IPS-18c (cell line): Measurements from ENCODE around the gene MOBP.
"Not testable (repeated sequence)": the region's sequence is repeated elsewhere in the genome, so short reads cannot be mapped to it uniquely, and the experiment has no call there.

Experiments
- H3K4me3 ChIP-seq: 2 replicates; pipeline ENCODE4 v1.7.0; 2013; ENCODE audit warnings: low read depth, mild to moderate bottlenecking, low read length, moderate library complexity; ENCODE audit not compliant: insufficient read depth
- H3K9me3 ChIP-seq: one replicate; pipeline ENCODE4 v1.6.1; 2013; ENCODE audit warnings: mild to moderate bottlenecking, low read length, moderate library complexity; ENCODE audit not compliant: control insufficient read depth, insufficient read depth

MOBP gene

DNA sequence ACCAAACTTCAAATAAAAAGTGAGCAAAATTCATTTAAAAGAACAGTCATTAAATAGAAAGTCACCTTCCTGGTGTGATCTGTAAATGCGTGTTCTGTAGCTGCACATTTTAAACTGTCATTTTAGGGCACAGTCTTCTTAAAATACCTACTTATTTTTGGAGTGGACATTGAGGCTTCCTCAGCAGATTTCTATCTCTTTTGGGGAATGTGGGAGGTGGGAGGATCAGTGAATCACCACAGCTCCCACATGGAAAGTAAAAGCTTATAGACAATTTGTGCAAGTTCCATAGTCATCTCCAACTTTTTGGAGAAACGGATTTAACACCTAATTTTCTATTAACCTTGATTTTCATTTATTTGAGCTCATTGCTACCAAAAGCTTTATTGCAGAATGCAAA, 21.0 kb upstream of the MOBP start:
- Histone ChIP-seq H3K4me3 (no peak overlapping the region), H3K9me3 (no peaks in the 10 kb centered on the region)

DNA sequence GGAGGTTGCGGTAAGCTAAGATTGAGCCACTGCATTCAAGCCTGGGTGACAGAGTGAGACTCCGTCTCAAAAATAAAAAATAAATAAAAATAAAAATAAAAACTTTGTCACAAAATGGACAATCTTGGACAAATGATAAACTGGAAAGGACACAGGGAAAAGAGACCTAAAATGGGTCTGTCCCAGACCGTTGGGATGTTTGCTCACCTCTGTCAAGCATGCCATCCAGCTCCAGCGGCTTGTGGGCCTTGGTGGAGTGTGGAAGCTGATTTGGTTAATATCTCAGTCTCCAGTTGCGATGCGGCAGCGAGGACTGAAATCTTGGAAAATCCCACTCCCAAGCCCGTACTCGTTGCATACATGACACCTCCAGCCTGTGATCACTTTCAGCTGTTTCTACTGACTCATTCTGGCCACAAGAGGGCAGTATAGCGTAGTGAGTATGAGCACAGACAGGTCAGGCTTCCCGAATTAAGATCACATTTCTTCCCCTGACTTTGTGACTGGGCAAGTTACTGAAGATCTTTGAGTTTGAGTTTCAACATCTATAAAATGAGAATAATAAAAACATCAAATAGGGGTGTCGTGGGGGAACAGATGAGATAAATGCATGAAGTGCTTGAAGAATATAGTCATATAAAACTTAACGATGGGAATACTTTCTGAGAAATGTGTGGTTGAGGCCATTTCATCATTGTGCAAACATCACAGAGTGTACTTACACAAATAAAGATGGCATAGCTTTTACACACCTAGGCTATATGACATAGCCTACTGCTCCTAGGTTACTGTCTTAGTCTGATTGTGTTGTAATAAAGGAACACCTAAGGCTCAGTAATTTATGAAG, 19.6 kb upstream of the MOBP start:
- H3K4me3 ChIP-seq = no peak overlapping the region
- no peaks in the 10 kb centered on the region for H3K9me3 ChIP-seq

DNA sequence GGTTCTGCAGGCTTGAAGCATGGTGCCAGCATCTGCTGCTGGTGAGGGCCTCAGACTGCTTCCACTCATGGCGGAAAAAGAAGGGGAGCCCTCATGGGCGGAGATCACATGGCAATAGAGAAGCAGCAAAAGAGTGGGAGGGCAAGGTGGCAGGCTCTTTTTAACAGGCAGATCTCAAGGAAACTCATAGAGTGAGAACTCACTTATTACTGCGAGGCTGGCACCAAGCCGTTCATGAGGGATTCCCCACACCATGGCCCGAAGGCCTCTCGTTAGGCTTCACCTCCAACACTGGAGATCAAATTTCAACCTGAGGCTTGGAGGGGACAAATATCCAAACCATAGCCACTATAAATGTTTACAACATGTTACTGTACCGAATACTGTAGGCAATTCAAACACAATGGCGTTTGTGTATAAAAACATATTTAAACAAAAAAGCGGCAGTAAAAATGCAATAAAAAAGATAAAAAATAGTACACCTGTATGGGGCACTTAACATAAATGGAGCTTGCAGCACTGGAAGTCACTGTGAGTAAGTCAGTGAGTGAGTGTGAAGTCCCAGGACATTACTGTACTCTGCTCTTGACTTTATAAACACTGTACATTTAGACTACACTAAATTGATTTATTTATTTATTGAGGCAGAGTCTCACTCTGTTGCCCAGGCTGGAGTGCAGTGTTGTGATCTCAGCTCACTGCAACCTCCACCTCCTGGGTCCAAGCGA, 18.8 kb upstream of the MOBP start:
- Histone ChIP-seq H3K9me3 (no peaks in the 10 kb centered on the region), H3K4me3 (no peak overlapping the region)

- Histone ChIP-seq H3K4me3 (no peak overlapping the region), H3K9me3 (no peaks in the 10 kb centered on the region)
Observed at GRCh38 chr3:39449796-39450195, 17.7 kb upstream of the MOBP start.

GRCh38 chr3:39453134-39453533, 14.3 kb upstream of the MOBP start:
- Histone ChIP-seq H3K4me3 (no peak overlapping the region), H3K9me3 (no peaks in the 10 kb centered on the region)

DNA sequence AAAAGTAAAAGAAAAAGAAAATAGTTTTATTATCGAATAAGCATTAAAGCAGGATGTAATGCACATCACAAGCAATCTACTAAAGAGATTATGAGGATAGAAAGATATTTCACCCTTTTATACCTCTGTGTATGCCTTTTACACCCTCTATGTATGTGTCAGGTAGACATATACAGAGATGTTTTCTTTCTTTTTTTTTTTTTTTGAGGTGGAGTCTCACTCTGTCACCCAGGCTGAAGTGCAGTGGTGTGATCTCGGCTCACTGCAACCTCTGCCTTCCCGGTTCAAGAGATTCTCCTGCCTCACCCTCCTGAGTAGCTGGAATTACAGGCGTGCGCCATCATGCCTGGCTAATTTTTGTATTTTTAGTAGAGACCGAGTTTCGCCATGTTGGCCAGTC, 13.6 kb upstream of the MOBP start:
- not testable (repeated sequence) for H3K4me3 ChIP-seq, H3K9me3 ChIP-seq

GRCh38 chr3:39454591-39455217, 12.8 kb upstream of the MOBP start:
- H3K4me3 ChIP-seq = no peak overlapping the region
- no peaks in the 10 kb centered on the region for H3K9me3 ChIP-seq

DNA sequence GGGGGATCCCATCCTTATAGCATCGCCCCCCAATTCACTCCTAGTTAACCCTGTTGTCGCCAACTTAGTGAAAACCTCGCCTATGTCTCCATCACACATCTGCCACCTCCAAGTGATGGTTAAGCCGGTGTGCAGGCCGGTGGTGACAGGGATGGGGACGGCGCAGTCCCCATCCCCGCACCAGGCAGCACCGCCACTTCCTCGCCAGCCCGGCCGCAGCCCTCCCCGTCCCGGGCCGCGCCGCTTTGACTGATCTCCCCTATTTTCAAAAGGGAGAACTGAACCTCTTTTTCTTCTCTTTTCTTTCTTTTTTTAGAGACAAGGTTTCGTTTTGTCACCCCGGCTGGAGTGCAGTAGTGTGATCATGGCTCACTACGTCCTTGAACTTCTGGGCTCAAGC, 11.3 kb upstream of the MOBP start:
- H3K9me3 ChIP-seq = no peaks in the 10 kb centered on the region
- H3K4me3 ChIP-seq = no peak overlapping the region

GRCh38 chr3:39457361-39457760, 10.1 kb upstream of the MOBP start:
- H3K9me3 ChIP-seq = no peaks in the 10 kb centered on the region

GRCh38 chr3:39458579-39458978, 8.9 kb upstream of the MOBP start:
- not testable (repeated sequence) for H3K4me3 ChIP-seq, H3K9me3 ChIP-seq

More at GRCh38 chr3:39457361-39457760, 10.1 kb upstream of the MOBP start:
- no peak overlapping the region for H3K4me3 ChIP-seq

- Histone ChIP-seq H3K9me3 (no peaks in the 10 kb centered on the region), H3K4me3 (no peak overlapping the region)
Observed at GRCh38 chr3:39460677-39461076, 6.8 kb upstream of the MOBP start.

GRCh38 chr3:39463269-39463668, 4.2 kb upstream of the MOBP start:
- no peaks in the 10 kb centered on the region for H3K9me3 ChIP-seq
- H3K4me3 ChIP-seq = no peak overlapping the region

- Histone ChIP-seq H3K4me3 (no peak overlapping the region), H3K9me3 (no peaks in the 10 kb centered on the region)
Observed at GRCh38 chr3:39466988-39467387, 492 bp upstream of the MOBP start.

DNA sequence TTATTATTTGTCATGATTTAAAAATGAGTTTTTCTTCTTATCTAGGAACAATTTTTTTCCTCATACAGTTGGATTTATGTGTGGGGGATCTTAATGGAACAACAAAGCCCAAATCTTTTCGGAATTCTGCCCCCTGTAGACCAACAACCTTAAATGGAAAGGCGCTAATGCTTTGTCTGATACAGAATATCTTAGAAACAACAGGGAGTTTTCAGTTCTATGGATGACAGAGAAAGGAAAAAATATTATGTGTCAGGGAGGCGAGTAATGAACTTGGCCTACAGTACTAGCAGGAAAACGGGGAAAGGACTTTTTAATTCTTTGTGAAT, 592 bp downstream of the MOBP start:
- H3K9me3 ChIP-seq = no peaks in the 10 kb centered on the region
- H3K4me3 ChIP-seq = no peak overlapping the region

DNA sequence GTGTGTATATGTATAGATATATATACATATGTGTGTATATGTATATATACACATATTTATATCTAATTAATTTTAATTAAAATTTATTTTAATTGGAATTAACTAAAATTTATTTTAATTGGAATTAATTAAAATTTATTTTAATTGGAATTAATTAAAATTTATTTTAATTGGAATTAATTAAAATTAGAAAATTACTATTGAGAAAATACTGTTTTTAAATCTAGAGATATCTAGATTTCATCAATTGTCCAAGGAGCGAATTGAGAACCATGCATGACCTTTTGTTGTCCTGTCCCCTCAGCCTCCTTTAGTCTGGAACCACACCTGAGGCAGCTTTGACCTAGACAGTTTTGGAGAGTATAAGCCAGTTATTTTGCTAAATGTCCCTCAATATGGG, 1.8 kb downstream of the MOBP start:
- H3K4me3 ChIP-seq = no peak overlapping the region
- H3K9me3 ChIP-seq = no peaks in the 10 kb centered on the region

DNA sequence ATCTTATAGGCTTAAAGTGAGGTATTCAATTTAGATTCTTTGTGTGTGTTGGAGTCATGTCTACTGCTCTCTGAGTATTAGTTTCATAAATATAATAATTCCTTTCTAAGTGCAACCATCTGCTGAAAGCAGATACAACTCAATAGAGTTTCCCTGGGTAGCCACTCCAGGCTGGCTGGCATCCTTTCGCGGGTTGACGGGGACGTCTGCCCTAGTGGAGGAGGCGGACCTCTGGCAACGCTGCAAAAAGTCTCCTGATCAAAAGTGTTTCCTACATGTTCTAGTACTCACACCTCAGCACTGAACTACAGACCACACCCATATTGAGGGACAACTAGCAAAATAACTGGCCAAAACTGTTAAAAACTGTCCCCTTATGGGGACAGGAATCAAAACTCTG, 2.5 kb downstream of the MOBP start:
- no peak overlapping the region for H3K4me3 ChIP-seq
- H3K9me3 ChIP-seq = no peaks in the 10 kb centered on the region

DNA sequence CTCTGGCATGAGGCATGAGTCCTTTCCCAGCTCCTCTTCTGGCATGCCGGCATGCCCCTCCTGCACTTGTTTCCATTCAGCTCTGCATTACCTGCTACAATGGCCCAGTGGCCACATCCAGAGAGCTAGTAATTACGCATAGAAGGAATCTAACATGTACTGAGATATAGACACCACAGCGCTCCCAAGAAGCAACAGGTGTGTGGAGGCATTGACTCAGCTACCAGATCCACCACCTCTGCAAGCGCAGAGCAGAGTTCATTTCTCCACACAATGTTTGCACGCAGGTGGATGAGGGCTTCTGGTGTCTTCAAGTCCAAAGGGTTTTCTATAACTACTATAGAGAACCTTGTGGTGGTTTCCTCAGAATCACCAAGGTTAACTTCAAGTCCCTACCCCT, 4.2 kb downstream of the MOBP start:
- Histone ChIP-seq H3K9me3 (no peaks in the 10 kb centered on the region), H3K4me3 (no peak overlapping the region)

- H3K9me3 ChIP-seq = no peaks in the 10 kb centered on the region
- H3K4me3 ChIP-seq = no peak overlapping the region
Observed at GRCh38 chr3:39473452-39474125, 6.1 kb downstream of the MOBP start.
